ENCODE measurements around the gene HEPACAM.

DNA sequence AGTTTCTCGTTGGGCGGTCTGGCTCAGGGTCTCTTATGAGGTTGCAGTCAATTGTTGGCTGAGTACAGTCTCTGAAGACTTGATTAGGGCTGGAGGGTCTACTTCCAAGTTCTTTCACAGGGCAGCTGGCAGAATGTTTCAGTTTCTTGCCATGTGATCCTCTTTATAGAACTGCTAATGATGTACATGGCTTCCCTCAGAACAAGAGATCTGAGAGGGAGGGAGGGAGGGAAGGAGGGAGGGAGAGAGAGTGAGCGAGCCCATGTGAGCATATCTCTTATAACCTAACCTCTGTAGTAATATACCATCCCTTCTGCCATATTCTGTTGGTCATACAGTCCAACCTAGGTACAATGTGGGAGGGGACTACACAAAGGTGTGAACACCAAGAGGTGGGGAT lies 15.5 kb upstream of the HEPACAM start:
- no peak for TF ChIP-seq POLR2A (IDR thresholded peaks at IDR 0.05)
- TF ChIP-seq, protein P1, sequence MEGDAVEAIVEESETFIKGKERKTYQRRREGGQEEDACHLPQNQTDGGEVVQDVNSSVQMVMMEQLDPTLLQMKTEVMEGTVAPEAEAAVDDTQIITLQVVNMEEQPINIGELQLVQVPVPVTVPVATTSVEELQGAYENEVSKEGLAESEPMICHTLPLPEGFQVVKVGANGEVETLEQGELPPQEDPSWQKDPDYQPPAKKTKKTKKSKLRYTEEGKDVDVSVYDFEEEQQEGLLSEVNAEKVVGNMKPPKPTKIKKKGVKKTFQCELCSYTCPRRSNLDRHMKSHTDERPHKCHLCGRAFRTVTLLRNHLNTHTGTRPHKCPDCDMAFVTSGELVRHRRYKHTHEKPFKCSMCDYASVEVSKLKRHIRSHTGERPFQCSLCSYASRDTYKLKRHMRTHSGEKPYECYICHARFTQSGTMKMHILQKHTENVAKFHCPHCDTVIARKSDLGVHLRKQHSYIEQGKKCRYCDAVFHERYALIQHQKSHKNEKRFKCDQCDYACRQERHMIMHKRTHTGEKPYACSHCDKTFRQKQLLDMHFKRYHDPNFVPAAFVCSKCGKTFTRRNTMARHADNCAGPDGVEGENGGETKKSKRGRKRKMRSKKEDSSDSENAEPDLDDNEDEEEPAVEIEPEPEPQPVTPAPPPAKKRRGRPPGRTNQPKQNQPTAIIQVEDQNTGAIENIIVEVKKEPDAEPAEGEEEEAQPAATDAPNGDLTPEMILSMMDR (IDR thresholded peaks at IDR 0.05) = no peak
